Spleen (tissue), 11 donors: Measurements from ENCODE around the gene DBI. TPM values are rescaled to one million over a fixed set of nuclear protein-coding genes. Genes with fewer than 3 reads are reported as not detected.
A peak's percentile ranks its signal among the peaks of the same experiment; 100 is the strongest.
"Not testable (repeated sequence)": the region's sequence is repeated elsewhere in the genome, so short reads cannot be mapped to it uniquely, and the experiment has no call there.

Experiments used
- DNase-seq: peaks from one replicate; pipeline ENCODE4 v3.0.0-alpha.2; 2020
- H3K27ac ChIP-seq, 8 donors: fragments of 200-600 bp; sonication (generic) in 7 of 8; 1 replicate in 4 of 8; 2 replicates in 4 of 8; pipeline versions ENCODE4 v1.5.0 to v1.8.0; 2016 to 2021; ENCODE audit warnings: inconsistent platforms in 4 of 8, mild to moderate bottlenecking in 4 of 8, moderate library complexity in 1 of 8
- H3K27me3 ChIP-seq, 7 donors: fragments of 200-600 bp; sonication (generic) in 6 of 7; replicated peaks in 1 of 7; 1 replicate in 4 of 7; 2 replicates in 3 of 7; pipeline versions ENCODE4 v1.5.0 to v1.8.0; 2016 to 2021; ENCODE audit warnings: inconsistent platforms in 3 of 7, mild to moderate bottlenecking in 1 of 7
- H3K36me3 ChIP-seq, 6 donors: fragments of 200-600 bp; sonication (generic) in 5 of 6; 1 replicate in 4 of 6; 2 replicates in 2 of 6; pipeline versions ENCODE4 v1.5.0 to v1.8.0; 2016 to 2021; ENCODE audit warnings: inconsistent platforms in 2 of 6
- H3K4me1 ChIP-seq, 6 donors: fragments of 200-600 bp; sonication (generic) in 5 of 6; 1 replicate in 3 of 6; 2 replicates in 3 of 6; pipeline versions ENCODE4 v1.5.0 to v1.8.0; 2016 to 2021; ENCODE audit warnings: inconsistent platforms in 3 of 6
- H3K4me3 ChIP-seq, 8 donors: fragments of 200-600 bp; sonication (generic) in 7 of 8; 1 replicate in 4 of 8; 2 replicates in 4 of 8; pipeline versions ENCODE4 v1.5.0 to v1.8.0; 2016 to 2021; ENCODE audit warnings: inconsistent platforms in 4 of 8, mild to moderate bottlenecking in 4 of 8, moderate library complexity in 2 of 8
- H3K9me3 ChIP-seq, 8 donors: fragments of 200-600 bp; sonication (generic) in 7 of 8; 1 replicate in 4 of 8; 2 replicates in 4 of 8; pipeline versions ENCODE4 v1.5.0 to v1.8.0; 2016 to 2021; ENCODE audit warnings: inconsistent platforms in 4 of 8
- POLR2A ChIP-seq, 3 donors: fragments of 450-650 bp; IDR thresholded peaks; one replicate each; pipeline ENCODE4 v1.5.1; 2017; ENCODE audit warnings: antibody characterized with exemption in 3 of 3, mild to moderate bottlenecking in 1 of 3
- POLR2AphosphoS5 ChIP-seq, 3 donors: sonication (generic); formaldehyde crosslinking; IDR thresholded peaks; one replicate each; pipeline ENCODE4 v1.5.1; 2017; ENCODE audit warnings: antibody characterized with exemption in 3 of 3
- WGBS, 5 donors: extraction: QIAGEN DNeasy Blood & Tissue Kit in 3 of 5; methylation state at CpG; one replicate each; pipeline versions ENCODE4 v1.1.5 to v1.1.7; 2013 to 2018; 5-methylcytosine and 5-hydroxymethylcytosine counted together
- intact Hi-C: fragments of 100-400 bp; cut with DNase I; formaldehyde crosslinking; loops from one replicate; pipeline ENCODE4 v1.15.0; 2023; ENCODE audit warnings: low total_unique reads
- polyA plus RNA-seq, 3 donors: library from polyadenylated mRNA; stranded (reverse); fragments of 200-250 nt; gene quantifications; one replicate each; pipeline ENCODE4 v1.2.1, GENCODE V29; 2013
- total RNA-seq, 7 donors: library from RNA; depleted of rRNA in 3 of 7; stranded (reverse); fragments of >200 nt in 3 of 7; fragmentation: NEBNext Ultra II Directional in 4 of 7; extraction: Animal tissue kit (Norgen Biotek cat#: 25700) in 4 of 7; gene quantifications; one replicate each; pipeline versions ENCODE4 v1.1.0 to v1.2.1, GENCODE V29; 2016 to 2021
- TF ChIP-seq, protein P1 (sequence below), 11 experiments: fragments of 200-600 bp in 7 of 11; fragments of 450-650 bp in 4 of 11; sonication (generic) in 4 of 11; IDR thresholded peaks in 8 of 11; conservative IDR thresholded peaks in 3 of 11; 1 replicate in 7 of 11; 2 replicates in 4 of 11; pipeline versions ENCODE4 v1.4.0 to v1.8.0; 2016 to 2021; ENCODE audit warnings: antibody characterized with exemption in 11 of 11, inconsistent platforms in 4 of 11, mild to moderate bottlenecking in 1 of 11
- donor health status: healthy with polysubstance abuse.
- donor health status: DM: no; HTN: no; CAD: no; lungs with moderate emphysema.
- donor health status: DM: no; HTN: no; CAD: no.
- donor health status: Bipolar disorder and iron deficiency.
- donor health status: healthy.
- donor health status: DM: no; HTN: no; CAD: no.
- donor health status: DM: yes; HTN: yes; CAD: no.

The DBI gene
- total and polyA plus RNA-seq, 10 donors = 37.3 to 321 (median 61.2) TPM

DNA sequence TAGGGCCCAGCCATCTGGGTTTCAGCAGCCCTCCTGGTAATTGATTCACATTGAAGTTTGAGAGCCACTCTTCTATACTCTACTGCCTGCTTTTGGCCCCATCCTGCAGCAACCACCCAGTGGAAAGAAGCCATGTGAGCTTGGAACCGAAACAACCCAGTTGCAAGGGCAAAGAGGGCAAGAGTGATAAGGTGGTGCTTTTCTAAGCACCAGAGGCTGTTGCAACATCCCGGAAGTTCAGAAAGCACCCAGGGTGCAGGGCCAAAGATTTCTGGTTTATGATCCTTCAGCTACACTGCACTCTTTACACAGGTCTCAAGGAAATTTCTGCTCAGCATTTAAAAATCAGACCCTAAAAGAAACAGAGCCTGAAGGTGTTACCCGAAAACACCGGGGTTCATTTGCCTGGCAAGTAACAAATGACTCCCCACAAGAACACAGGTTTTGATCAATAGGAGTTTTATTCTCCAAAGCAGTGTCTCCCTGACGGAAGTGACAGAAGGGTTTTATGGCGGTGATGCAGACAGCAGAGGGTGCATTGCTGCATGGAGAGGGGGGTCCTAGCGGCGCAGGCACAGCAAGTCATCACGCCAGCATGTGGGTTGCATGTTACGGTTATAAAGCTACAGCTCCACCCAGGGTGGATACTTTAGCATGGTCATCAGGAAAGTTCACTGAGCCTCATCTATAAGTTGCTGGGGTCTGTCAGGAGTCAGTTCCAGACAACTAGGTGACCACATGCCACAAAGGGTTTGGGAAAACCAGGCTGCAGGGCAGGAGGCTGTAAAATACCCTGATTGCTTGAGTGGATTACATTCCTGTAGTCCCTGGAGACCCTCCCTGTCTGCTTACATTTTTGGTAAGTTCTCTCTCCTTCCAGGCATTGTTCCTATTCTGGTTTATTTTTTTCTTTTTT, 36.1 kb downstream of the DBI start:
- H3K27me3 ChIP-seq = peaks cover 0 to 8% (median 0%) of the 10 kb centered on the region in 7 donors
- H3K36me3 ChIP-seq = no peaks in the 10 kb centered on the region
- no peak overlapping the region for H3K4me3 ChIP-seq
- intact Hi-C loops = no loop called here
- DNase-seq = no peak
- peaks cover 0 to under 1% (median 0%) of the 10 kb centered on the region in 6 donors for H3K4me1 ChIP-seq
- no peaks in the 10 kb centered on the region for H3K9me3 ChIP-seq
- WGBS, 5 donors = 77 to 88% (median 83%) methylated on average over 10 of the region's 10 CpGs
- TF ChIP-seq POLR2AphosphoS5 (IDR thresholded peaks at IDR 0.05) = no peak
- no peak overlapping the region for H3K27ac ChIP-seq

- H3K36me3 ChIP-seq, H3K27ac ChIP-seq, intact Hi-C loops, H3K27me3 ChIP-seq, H3K4me1 ChIP-seq, H3K9me3 ChIP-seq, H3K4me3 ChIP-seq, DNase-seq: not testable (repeated sequence)
- 82 to 89% (median 85%) methylated on average over 12 of the region's 12 CpGs for WGBS, 5 donors
Observed at GRCh38 chr2:119403618-119404017, 36.8 kb downstream of the DBI start.

DNA sequence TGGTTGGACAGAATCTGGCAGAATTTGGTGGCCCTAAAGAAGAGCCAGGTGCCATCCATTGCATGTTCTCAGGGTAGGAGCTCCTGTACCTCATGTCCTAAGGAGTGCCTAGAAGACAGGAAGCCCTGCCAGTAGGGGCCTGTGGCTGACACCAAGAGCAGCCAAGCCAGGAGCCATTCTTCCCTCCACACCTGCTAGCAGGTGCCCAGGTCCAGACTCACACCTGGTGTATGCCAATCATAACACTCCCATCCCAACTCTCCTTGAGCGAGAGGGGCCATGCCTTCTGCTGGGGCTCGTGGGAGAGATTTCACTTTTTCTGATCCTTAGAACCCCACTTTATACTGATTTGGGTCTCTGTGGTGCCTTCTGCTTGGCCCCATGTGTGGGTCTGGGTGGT, 38.4 kb downstream of the DBI start:
- Histone ChIP-seq H3K4me3 (no peak overlapping the region), H3K27ac (no peak overlapping the region), H3K4me1 (peaks cover 0 to 4% (median 0%) of the 10 kb centered on the region in 6 donors), H3K9me3 (no peaks in the 10 kb centered on the region), H3K36me3 (no peaks in the 10 kb centered on the region), H3K27me3 (no peaks in the 10 kb centered on the region)
- WGBS, 5 donors = 75 to 98% (median 82%) methylated on average over 2 of the region's 2 CpGs
- DNase-seq = no peak
- intact Hi-C loops = loop anchor here (5.0 kb wide), 1 partner anchor 257 kb away; no protein-coding TSS in a partner anchor
- TF ChIP-seq POLR2A (IDR thresholded peaks at IDR 0.05) = no peak
- TF ChIP-seq, protein P1, sequence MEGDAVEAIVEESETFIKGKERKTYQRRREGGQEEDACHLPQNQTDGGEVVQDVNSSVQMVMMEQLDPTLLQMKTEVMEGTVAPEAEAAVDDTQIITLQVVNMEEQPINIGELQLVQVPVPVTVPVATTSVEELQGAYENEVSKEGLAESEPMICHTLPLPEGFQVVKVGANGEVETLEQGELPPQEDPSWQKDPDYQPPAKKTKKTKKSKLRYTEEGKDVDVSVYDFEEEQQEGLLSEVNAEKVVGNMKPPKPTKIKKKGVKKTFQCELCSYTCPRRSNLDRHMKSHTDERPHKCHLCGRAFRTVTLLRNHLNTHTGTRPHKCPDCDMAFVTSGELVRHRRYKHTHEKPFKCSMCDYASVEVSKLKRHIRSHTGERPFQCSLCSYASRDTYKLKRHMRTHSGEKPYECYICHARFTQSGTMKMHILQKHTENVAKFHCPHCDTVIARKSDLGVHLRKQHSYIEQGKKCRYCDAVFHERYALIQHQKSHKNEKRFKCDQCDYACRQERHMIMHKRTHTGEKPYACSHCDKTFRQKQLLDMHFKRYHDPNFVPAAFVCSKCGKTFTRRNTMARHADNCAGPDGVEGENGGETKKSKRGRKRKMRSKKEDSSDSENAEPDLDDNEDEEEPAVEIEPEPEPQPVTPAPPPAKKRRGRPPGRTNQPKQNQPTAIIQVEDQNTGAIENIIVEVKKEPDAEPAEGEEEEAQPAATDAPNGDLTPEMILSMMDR (IDR thresholded peaks at IDR 0.05 in 8 of 11, conservative IDR thresholded peaks at IDR 0.05 in 3 of 11) = no peak
- no peak for TF ChIP-seq POLR2AphosphoS5 (IDR thresholded peaks at IDR 0.05)

GRCh38 chr2:119407430-119408220, 40.8 kb downstream of the DBI start:
- TF ChIP-seq POLR2A (IDR thresholded peaks at IDR 0.05) = no peak
- TF ChIP-seq, protein P1 (IDR thresholded peaks at IDR 0.05 in 8 of 11, conservative IDR thresholded peaks at IDR 0.05 in 3 of 11) = peak; percentile 42 to 86 (median 67)
- no peak for TF ChIP-seq POLR2AphosphoS5 (IDR thresholded peaks at IDR 0.05)

More at GRCh38 chr2:119407430-119408220, 40.8 kb downstream of the DBI start:
- Histone ChIP-seq H3K4me3 (no peak overlapping the region), H3K27ac (peak overlapping the region in 1 of 8 donors; percentile 2), H3K4me1 (peaks cover 0 to 4% (median 0%) of the 10 kb centered on the region in 6 donors), H3K9me3 (no peaks in the 10 kb centered on the region), H3K36me3 (no peaks in the 10 kb centered on the region), H3K27me3 (no peaks in the 10 kb centered on the region)
- no peak for DNase-seq
- intact Hi-C loops = loop anchor here (2.0 to 5.0 kb wide), 2 partner anchors 69 to 255 kb away; no protein-coding TSS in a partner anchor
- 72 to 81% (median 79%) methylated on average over 7 of the region's 7 CpGs for WGBS, 5 donors
